Measurements from ENCODE around the gene MAEA. TPM values are rescaled to one million over a fixed set of nuclear protein-coding genes. Genes with fewer than 3 reads are reported as not detected.

MAEA gene
- total and polyA plus RNA-seq, 10 of the 15 experiments (the other 5 are each of a cell fraction or from before 2014, with no cell fraction given): 3.6 to 67.1 (median 54.6) TPM

DNA sequence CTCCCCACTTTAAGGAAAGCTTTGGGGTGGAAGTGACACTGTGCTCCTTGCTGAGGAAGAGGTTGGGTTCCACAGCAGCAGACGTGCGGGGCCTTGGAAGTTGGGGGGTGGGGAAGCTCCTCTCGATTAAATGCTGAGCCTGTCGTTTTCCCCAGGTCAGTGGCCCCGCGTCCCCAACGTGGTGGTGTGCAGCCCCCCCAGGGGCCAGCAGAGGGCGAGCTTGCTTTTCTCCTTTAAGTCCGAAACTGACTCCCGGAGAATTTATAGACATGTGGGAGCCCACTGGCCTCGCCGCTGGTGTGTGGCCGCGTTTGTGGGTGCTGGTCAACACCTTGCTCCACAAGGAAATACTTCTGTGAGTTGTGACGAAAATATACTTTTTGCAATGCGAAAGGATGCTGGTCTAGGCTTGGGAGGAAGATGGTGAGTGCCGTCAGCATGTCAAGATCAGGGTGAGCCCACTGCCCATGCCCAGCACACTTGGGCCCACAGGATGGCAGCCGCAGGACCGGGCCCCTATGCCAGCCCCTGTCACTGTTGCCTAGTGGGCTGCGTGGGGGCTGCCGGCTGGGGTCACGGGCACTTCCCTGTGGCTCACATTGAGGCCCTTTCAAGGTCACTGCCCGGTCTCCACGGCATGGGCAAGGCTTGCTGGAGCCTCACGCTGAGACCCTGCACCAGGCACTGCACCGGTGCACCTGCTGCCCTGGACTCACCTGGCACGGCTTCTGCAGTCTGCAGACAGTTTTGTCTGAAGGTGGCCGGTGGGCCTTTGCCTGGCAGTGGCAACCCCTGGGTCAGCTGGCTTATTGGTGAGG is 66.7 kb downstream of the MAEA start (continued):
- TF ChIP-seq SPI1 (IDR thresholded peaks at IDR 0.05; ENCODE audit: borderline replicate concordance, insufficient read depth, low read depth, low read length) (no peak), CBX3 (IDR thresholded peaks at IDR 0.05; ENCODE audit: borderline replicate concordance, low read depth) (no peak), MEF2A (IDR thresholded peaks at IDR 0.05; ENCODE audit: insufficient read depth, low read depth, low read length) (no peak), NBN (IDR thresholded peaks at IDR 0.05) (no peak), MEF2B (IDR thresholded peaks at IDR 0.05; ENCODE audit: partially characterized antibody, poor library complexity, severe bottlenecking) (no peak), TAF1 (IDR thresholded peaks at IDR 0.05; ENCODE audit: borderline replicate concordance, low read depth, low read length) (no peak), ZBTB4 (CRISPR knock-in tag; IDR thresholded peaks at IDR 0.05) (no peak), RAD21 (IDR thresholded peaks at IDR 0.05; ENCODE audit: insufficient read depth, low read depth, low read length) (peak; percentile 54)
- TF ChIP-seq, protein P1, sequence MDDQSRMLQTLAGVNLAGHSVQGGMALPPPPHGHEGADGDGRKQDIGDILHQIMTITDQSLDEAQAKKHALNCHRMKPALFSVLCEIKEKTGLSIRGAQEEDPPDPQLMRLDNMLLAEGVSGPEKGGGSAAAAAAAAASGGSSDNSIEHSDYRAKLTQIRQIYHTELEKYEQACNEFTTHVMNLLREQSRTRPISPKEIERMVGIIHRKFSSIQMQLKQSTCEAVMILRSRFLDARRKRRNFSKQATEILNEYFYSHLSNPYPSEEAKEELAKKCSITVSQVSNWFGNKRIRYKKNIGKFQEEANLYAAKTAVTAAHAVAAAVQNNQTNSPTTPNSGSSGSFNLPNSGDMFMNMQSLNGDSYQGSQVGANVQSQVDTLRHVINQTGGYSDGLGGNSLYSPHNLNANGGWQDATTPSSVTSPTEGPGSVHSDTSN (IDR thresholded peaks at IDR 0.05; ENCODE audit: insufficient replicate concordance, low read depth, low read length): no peak
- TF ChIP-seq, protein P2, sequence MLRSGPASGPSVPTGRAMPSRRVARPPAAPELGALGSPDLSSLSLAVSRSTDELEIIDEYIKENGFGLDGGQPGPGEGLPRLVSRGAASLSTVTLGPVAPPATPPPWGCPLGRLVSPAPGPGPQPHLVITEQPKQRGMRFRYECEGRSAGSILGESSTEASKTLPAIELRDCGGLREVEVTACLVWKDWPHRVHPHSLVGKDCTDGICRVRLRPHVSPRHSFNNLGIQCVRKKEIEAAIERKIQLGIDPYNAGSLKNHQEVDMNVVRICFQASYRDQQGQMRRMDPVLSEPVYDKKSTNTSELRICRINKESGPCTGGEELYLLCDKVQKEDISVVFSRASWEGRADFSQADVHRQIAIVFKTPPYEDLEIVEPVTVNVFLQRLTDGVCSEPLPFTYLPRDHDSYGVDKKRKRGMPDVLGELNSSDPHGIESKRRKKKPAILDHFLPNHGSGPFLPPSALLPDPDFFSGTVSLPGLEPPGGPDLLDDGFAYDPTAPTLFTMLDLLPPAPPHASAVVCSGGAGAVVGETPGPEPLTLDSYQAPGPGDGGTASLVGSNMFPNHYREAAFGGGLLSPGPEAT (IDR thresholded peaks at IDR 0.05; ENCODE audit: low read depth): no peak

Data from GM12878 (cell line).